Measurements from ENCODE around the gene SLC41A1. TPM values are rescaled to one million over a fixed set of nuclear protein-coding genes. Genes with fewer than 3 reads are reported as not detected.
"Not testable (repeated sequence)": the region's sequence is repeated elsewhere in the genome, so short reads cannot be mapped to it uniquely, and the experiment has no call there.

The SLC41A1 gene
- total RNA-seq, 1 donor from 2014 or later = 19.4 TPM

DNA sequence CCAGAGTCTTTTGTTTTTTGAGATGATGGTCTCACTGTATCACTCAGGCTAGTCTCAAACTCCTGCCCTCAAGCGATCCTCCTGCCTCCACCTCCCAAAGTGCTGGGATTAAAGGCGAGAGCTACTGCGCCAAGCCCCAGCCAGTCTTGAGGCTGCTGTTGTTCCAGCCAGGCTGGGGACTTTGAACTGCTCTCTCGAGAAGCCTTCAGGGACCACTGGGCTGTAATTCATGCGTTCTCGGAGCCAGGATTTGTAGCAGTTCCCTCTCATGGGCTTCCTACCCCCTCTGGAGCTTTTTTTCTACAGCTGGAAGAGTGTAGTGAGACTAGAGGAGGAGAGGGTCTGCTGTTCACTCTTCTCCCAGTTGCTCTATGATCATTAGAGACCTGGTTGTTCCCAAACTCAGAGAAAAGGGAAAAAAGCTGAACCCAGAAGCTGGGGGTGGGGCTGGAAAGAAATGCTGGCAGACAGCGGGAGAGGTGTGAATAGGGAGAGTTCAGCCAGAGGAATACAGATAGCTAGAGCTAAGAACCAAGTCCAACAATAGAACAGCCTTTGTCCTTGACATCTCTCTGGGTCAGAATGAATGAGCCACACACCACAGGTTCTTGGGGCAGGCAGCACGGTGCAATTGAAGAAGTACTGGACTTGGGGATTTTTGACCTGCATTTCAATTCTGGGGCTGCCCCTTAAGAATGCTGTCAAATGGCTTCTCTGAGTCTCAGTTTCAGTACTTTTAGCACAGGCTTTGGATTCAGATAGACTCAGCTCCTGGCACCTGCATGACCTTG, 13.2 kb upstream of the SLC41A1 start:
- Mint-ChIP-seq H3K36me3 (peaks cover 5% of the 10 kb centered on the region), H3K4me1 (peaks cover 10% of the 10 kb centered on the region), H3K27me3 (ENCODE audit: low read depth) (no peaks in the 10 kb centered on the region), H3K27ac (peak overlapping the region; percentile 36), H3K9me3 (peaks cover 18% of the 10 kb centered on the region), H3K4me3 (no peak overlapping the region)
- DNase-seq (ENCODE audit: low spot score in 2 of 2, unreplicated experiment in 2 of 2) = no peak
- TF ChIP-seq, protein P1, sequence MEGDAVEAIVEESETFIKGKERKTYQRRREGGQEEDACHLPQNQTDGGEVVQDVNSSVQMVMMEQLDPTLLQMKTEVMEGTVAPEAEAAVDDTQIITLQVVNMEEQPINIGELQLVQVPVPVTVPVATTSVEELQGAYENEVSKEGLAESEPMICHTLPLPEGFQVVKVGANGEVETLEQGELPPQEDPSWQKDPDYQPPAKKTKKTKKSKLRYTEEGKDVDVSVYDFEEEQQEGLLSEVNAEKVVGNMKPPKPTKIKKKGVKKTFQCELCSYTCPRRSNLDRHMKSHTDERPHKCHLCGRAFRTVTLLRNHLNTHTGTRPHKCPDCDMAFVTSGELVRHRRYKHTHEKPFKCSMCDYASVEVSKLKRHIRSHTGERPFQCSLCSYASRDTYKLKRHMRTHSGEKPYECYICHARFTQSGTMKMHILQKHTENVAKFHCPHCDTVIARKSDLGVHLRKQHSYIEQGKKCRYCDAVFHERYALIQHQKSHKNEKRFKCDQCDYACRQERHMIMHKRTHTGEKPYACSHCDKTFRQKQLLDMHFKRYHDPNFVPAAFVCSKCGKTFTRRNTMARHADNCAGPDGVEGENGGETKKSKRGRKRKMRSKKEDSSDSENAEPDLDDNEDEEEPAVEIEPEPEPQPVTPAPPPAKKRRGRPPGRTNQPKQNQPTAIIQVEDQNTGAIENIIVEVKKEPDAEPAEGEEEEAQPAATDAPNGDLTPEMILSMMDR (IDR thresholded peaks at IDR 0.05; ENCODE audit: unreplicated experiment) = no peak

DNA sequence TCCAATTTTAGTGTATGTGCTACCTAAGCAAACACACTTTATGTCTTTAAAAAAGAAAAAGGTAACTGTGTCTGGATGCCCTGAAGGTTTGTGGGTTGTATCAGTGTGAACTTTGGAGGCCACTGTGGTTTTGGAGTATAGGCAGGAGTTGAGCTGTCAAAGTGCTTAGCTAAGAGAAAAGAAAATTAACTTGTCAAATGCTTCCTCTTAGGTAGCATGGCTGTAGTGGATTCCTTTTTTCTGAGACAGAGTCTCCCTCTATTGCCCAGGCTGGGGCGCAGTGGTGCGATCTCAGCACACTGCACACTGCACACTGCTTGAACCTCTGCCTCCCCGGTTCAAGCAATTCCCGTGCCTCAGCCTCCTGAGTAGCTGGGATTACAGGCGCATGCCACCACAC, 11.2 kb upstream of the SLC41A1 start:
- H3K9me3 Mint-ChIP-seq = peaks cover 18% of the 10 kb centered on the region
- peaks cover 10% of the 10 kb centered on the region for H3K4me1 Mint-ChIP-seq
- no peak overlapping the region for H3K4me3 Mint-ChIP-seq
- TF ChIP-seq, protein P1 (IDR thresholded peaks at IDR 0.05; ENCODE audit: unreplicated experiment) = no peak
- peaks cover 5% of the 10 kb centered on the region for H3K36me3 Mint-ChIP-seq
- DNase-seq (ENCODE audit: low spot score in 2 of 2, unreplicated experiment in 2 of 2) = no peak
- no peak overlapping the region for H3K27ac Mint-ChIP-seq
- no peaks in the 10 kb centered on the region for H3K27me3 Mint-ChIP-seq (ENCODE audit: low read depth)

DNA sequence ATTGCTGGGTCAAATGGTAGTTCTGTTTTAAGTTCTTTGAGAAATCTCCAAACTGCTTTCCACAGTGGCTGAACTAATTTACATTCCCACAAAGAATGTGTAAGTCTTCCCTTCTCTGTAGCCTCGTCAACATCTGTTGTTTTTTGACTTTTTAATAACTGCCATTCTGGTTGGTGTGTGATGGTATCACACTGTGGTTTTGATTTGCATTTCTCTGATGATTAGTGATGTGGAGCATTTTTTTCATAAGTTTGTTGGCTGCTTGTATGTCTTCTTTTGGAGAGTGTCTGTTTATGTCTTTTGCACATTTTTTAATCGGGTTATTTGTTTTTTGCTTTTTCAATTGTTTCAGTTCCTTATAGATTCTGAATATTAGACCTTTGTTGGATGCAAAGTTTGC, 10.3 kb upstream of the SLC41A1 start:
- peaks cover 18% of the 10 kb centered on the region for H3K9me3 Mint-ChIP-seq
- not testable (repeated sequence) for DNase-seq (ENCODE audit: low spot score in 2 of 2, unreplicated experiment in 2 of 2); H3K4me3 Mint-ChIP-seq; H3K36me3 Mint-ChIP-seq; H3K27me3 Mint-ChIP-seq (ENCODE audit: low read depth); H3K27ac Mint-ChIP-seq
- H3K4me1 Mint-ChIP-seq = peaks cover 10% of the 10 kb centered on the region

DNA sequence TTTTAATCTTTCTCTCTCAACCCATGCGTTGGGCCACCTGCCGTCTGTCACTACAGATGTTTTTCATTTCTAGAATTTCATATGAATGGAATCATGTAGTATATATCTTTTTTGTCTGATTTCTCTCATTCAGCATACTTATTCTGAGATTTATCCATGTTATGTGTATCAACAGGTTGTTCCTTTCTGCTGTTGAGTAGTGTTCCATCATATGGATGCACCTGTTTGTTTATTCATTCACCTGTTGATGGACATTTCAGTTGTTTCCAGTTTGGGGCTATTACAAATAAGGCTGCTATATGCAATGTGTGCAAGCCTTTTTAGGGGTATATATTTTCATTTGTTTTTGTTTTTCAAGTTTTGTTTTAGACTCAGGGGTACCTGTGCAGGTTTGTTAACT, 9.4 kb upstream of the SLC41A1 start:
- Mint-ChIP-seq H3K36me3 (peaks cover 5% of the 10 kb centered on the region), H3K4me3 (no peak overlapping the region), H3K4me1 (peaks cover 10% of the 10 kb centered on the region)

DNA sequence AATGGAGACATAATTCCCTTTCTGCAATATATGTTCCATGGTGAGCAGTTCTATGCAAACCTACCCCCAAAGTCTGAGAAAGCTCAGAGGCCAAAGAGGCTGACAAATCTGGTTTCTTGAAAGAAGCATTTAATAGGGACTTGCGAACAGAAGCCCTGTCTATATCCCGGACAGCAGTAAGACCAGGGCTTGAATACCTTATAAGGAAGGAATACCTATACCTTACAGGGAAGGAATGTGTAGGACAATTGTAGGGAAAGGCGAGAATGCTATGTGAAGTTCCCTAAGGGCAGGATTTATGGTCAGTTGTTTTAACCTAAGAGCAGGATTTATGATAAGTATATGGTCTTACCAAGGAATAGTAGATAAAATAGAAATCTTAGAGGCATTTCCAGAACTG, 5.0 kb upstream of the SLC41A1 start:
- no peak overlapping the region for H3K27ac Mint-ChIP-seq
- H3K27me3 Mint-ChIP-seq (ENCODE audit: low read depth) = no peaks in the 10 kb centered on the region
- H3K9me3 Mint-ChIP-seq = peaks cover 6% of the 10 kb centered on the region
- TF ChIP-seq, protein P1 (IDR thresholded peaks at IDR 0.05; ENCODE audit: unreplicated experiment) = no peak
- peaks cover 3% of the 10 kb centered on the region for H3K36me3 Mint-ChIP-seq
- H3K4me1 Mint-ChIP-seq = peaks cover 11% of the 10 kb centered on the region
- DNase-seq (ENCODE audit: low spot score in 2 of 2, unreplicated experiment in 2 of 2) = no peak
- no peak overlapping the region for H3K4me3 Mint-ChIP-seq

More for the DNA sequence above, 9.4 kb upstream of the SLC41A1 start:
- TF ChIP-seq, protein P1 (IDR thresholded peaks at IDR 0.05; ENCODE audit: unreplicated experiment) = no peak
- Mint-ChIP-seq H3K9me3 (peaks cover 18% of the 10 kb centered on the region), H3K27me3 (ENCODE audit: low read depth) (no peaks in the 10 kb centered on the region), H3K27ac (no peak overlapping the region)
- no peak for DNase-seq (ENCODE audit: low spot score in 2 of 2, unreplicated experiment in 2 of 2)

DNA sequence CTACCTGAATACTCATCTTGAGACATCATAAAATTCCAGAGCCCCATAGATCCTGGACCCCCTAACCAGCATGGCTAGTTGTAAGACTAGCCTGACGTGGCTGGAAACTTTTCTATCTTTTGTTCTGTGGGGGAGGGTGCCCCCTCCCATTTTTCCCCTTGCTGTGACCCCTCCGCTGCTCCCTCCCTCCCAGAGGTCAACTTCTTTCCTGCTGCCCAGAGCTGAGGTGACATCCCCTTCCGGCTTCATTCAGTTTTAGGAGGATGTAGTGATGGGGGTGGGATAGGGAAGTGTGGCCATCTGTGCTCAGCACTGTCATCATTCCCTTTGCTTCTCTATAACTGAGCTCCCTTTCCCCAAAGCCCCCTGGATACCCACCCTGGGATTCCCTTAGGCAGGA, 4.4 kb upstream of the SLC41A1 start:
- no peak for DNase-seq (ENCODE audit: low spot score in 2 of 2, unreplicated experiment in 2 of 2)
- peaks cover 5% of the 10 kb centered on the region for H3K9me3 Mint-ChIP-seq

More for the DNA sequence above, 4.4 kb upstream of the SLC41A1 start:
- TF ChIP-seq, protein P1 (IDR thresholded peaks at IDR 0.05; ENCODE audit: unreplicated experiment) = no peak
- peaks cover 2% of the 10 kb centered on the region for H3K36me3 Mint-ChIP-seq
- no peak overlapping the region for H3K27ac Mint-ChIP-seq
- H3K27me3 Mint-ChIP-seq (ENCODE audit: low read depth) = no peaks in the 10 kb centered on the region
- H3K4me3 Mint-ChIP-seq = no peak overlapping the region
- H3K4me1 Mint-ChIP-seq = peaks cover 13% of the 10 kb centered on the region

All from mesothelial cell of epicardium (in vitro differentiated cells).